A673 (cell line): ENCODE measurements around the gene BOK. TPM values are rescaled to one million over a fixed set of nuclear protein-coding genes. Genes with fewer than 3 reads are reported as not detected.

ENCODE experiments used
- BruUV-seq: library from RNA; stranded (reverse); fragments of 400-500 nt; replicated peaks from 2 replicates; lab custom pipeline; 2021; lab: Mats Ljungman, UMichigan
- CTCF ChIA-PET: fragments of 300-600 bp; sonication (Branson Sonifier 250); formaldehyde crosslinking; loops from one replicate; lab custom pipeline; 2022; ENCODE audit warnings: antibody characterized with exemption; lab: Charles Lee
- POLR2A ChIA-PET: fragments of 300-600 bp; sonication (Branson Sonifier 250); formaldehyde crosslinking; loops from one replicate; lab custom pipeline; 2022; ENCODE audit warnings: antibody characterized with exemption; ENCODE audit not compliant: low non-redundant PET; lab: Charles Lee
- DNase-seq: peaks from one replicate; pipeline ENCODE4 v3.0.0-alpha.2; 2015; ENCODE audit warnings: low spot score
- H3K27ac ChIP-seq: fragments of 200-600 bp; sonication (generic); 2 replicates; pipeline ENCODE4 v1.5.1; 2016; ENCODE audit warnings: mixed run types, low read depth, mild to moderate bottlenecking, mixed read lengths, antibody characterized with exemption, low read length; ENCODE audit not compliant: poor library complexity, severe bottlenecking
- H3K27me3 ChIP-seq: fragments of 200-600 bp; sonication (generic); replicated peaks from 2 replicates; pipeline ENCODE4 v1.6.1; 2017; ENCODE audit warnings: mixed run types, low read depth, mild to moderate bottlenecking, mixed read lengths, antibody characterized with exemption, low read length; ENCODE audit not compliant: insufficient read depth, poor library complexity
- H3K36me3 ChIP-seq: fragments of 200-600 bp; sonication (generic); 2 replicates; pipeline ENCODE4 v1.6.1; 2016; ENCODE audit warnings: mixed run types, mild to moderate bottlenecking, mixed read lengths, antibody characterized with exemption, low read length; ENCODE audit not compliant: insufficient read depth, poor library complexity, severe bottlenecking
- H3K4me1 ChIP-seq: fragments of 200-600 bp; sonication (generic); 2 replicates; pipeline ENCODE4 v1.6.1; 2017; ENCODE audit warnings: mixed run types, mild to moderate bottlenecking, mixed read lengths, antibody characterized with exemption, low read length; ENCODE audit not compliant: insufficient read depth, poor library complexity, severe bottlenecking
- H3K4me3 ChIP-seq: fragments of 200-600 bp; sonication (generic); 2 replicates; pipeline ENCODE4 v1.5.1; 2016; ENCODE audit warnings: low read depth, mixed run types, mild to moderate bottlenecking, mixed read lengths, low read length; ENCODE audit not compliant: poor library complexity, severe bottlenecking
- H3K9me3 ChIP-seq: fragments of 200-600 bp; sonication (generic); 2 replicates; pipeline ENCODE4 v1.6.1; 2016; ENCODE audit warnings: mixed run types, low read depth, mild to moderate bottlenecking, mixed read lengths, antibody characterized with exemption, low read length; ENCODE audit not compliant: poor library complexity, severe bottlenecking
- CTCF ChIP-seq: fragments of 300-800, 200-600 bp; sonication (generic); conservative IDR thresholded peaks from 2 replicates; pipeline ENCODE4 v1.5.1; 2017; ENCODE audit warnings: low read depth, mild to moderate bottlenecking, antibody characterized with exemption, low read length, moderate library complexity, mixed read lengths
- EZH2 ChIP-seq: fragments of 200-600 bp; sonication (generic); IDR thresholded peaks from 2 replicates; pipeline ENCODE4 v1.6.1; 2017; ENCODE audit warnings: borderline replicate concordance, low read depth, mild to moderate bottlenecking, mixed read lengths, antibody characterized with exemption, low read length; ENCODE audit not compliant: poor library complexity, severe bottlenecking
- intact Hi-C: fragments of 100-400 bp; cut with micrococcal nuclease; formaldehyde crosslinking; loops from one replicate; pipeline ENCODE4 v1.10.0; 2022; ENCODE audit not compliant: unreplicated experiment
- total RNA-seq: library from RNA; stranded (reverse); gene quantifications from 2 replicates; pipeline ENCODE4 v1.2.3, GENCODE V29; 2021

The BOK gene
- total RNA-seq, 1 experiment from 2014 or later, result 2.7 TPM

GRCh38 chr2:241535871-241536655, 22.5 kb upstream of the BOK start:
- intact Hi-C loops, result no loop called here
- Histone ChIP-seq H3K27ac (no peak overlapping the region), H3K36me3 (no peaks in the 10 kb centered on the region), H3K4me1 (peaks cover 6% of the 10 kb centered on the region), H3K4me3 (no peak overlapping the region), H3K27me3 (no peaks in the 10 kb centered on the region), H3K9me3 (no peaks in the 10 kb centered on the region)
- CTCF ChIA-PET, result no interaction called here
- no TSS peak for BruUV-seq
- POLR2A ChIA-PET, result no interaction called here
- TF ChIP-seq CTCF (no peak), EZH2 (no peak)
- DNase-seq, result no peak

GRCh38 chr2:241538838-241539615, 19.5 kb upstream of the BOK start:
- no TSS peak for BruUV-seq
- no peaks in the 10 kb centered on the region for H3K27me3 ChIP-seq
- no peaks in the 10 kb centered on the region for H3K36me3 ChIP-seq
- CTCF ChIA-PET, result no interaction called here
- no peak overlapping the region for H3K4me3 ChIP-seq
- H3K4me1 ChIP-seq, result peaks cover 13% of the 10 kb centered on the region
- POLR2A ChIA-PET, result no interaction called here
- no peaks in the 10 kb centered on the region for H3K9me3 ChIP-seq
- TF ChIP-seq CTCF (no peak), EZH2 (no peak)
- H3K27ac ChIP-seq, result no peak overlapping the region
- DNase-seq, result no peak
- intact Hi-C loops, result loop anchor here (2.0 kb wide), 1 partner anchor 62 kb away; no protein-coding TSS in a partner anchor

GRCh38 chr2:241539616-241540374, 18.8 kb upstream of the BOK start:
- no peak for DNase-seq
- no TSS peak for BruUV-seq
- no peaks in the 10 kb centered on the region for H3K27me3 ChIP-seq
- H3K4me3 ChIP-seq, result no peak overlapping the region
- intact Hi-C loops, result loop anchor here (2.0 kb wide), 1 partner anchor 63 kb away; no protein-coding TSS in a partner anchor
- H3K27ac ChIP-seq, result no peak overlapping the region
- H3K4me1 ChIP-seq, result peaks cover 16% of the 10 kb centered on the region
- CTCF ChIA-PET, result no interaction called here
- POLR2A ChIA-PET, result no interaction called here
- no peak for TF ChIP-seq CTCF
- no peak for TF ChIP-seq EZH2
- H3K9me3 ChIP-seq, result no peaks in the 10 kb centered on the region
- H3K36me3 ChIP-seq, result no peaks in the 10 kb centered on the region
